Parathyroid adenoma (tissue), 2 donors: ENCODE data around the gene ABCC12.
"Not testable (repeated sequence)": the region's sequence is repeated elsewhere in the genome, so short reads cannot be mapped to it uniquely, and the experiment has no call there.

Experiments
- H2AFZ ChIP-seq: fragments of 300-600 bp; sonication (generic); one replicate; pipeline ENCODE4 v1.7.0; 2017; ENCODE audit warnings: antibody characterized with exemption, mild to moderate bottlenecking
- H3K27ac ChIP-seq: fragments of 300-600 bp; sonication (generic); one replicate; pipeline ENCODE4 v1.7.0; 2017
- H3K27me3 ChIP-seq: fragments of 300-600 bp; sonication (generic); one replicate; pipeline ENCODE4 v1.7.0; 2017; ENCODE audit warnings: low read length; ENCODE audit not compliant: control insufficient read depth, insufficient read depth
- H3K36me3 ChIP-seq: fragments of 300-600 bp; sonication (generic); one replicate; pipeline ENCODE4 v1.7.0; 2017; ENCODE audit warnings: low read length; ENCODE audit not compliant: control insufficient read depth, insufficient read depth
- H3K4me1 ChIP-seq: fragments of 300-600 bp; sonication (generic); one replicate; pipeline ENCODE4 v1.7.0; 2017; ENCODE audit warnings: control low read depth
- H3K4me2 ChIP-seq: fragments of 300-600 bp; sonication (generic); one replicate; pipeline ENCODE4 v1.7.0; 2017; ENCODE audit warnings: low read length
- H3K4me3 ChIP-seq: fragments of 300-600 bp; sonication (generic); one replicate; pipeline ENCODE4 v1.7.0; 2017; ENCODE audit warnings: low read depth, low read length
- H3K79me2 ChIP-seq: fragments of 300-600 bp; sonication (generic); one replicate; pipeline ENCODE4 v1.7.0; 2017; ENCODE audit warnings: control low read depth
- H3K9ac ChIP-seq: fragments of 300-600 bp; sonication (generic); one replicate; pipeline ENCODE4 v1.7.0; 2017; ENCODE audit warnings: mild to moderate bottlenecking
- H3K9me3 ChIP-seq: fragments of 300-600 bp; sonication (generic); one replicate; pipeline ENCODE4 v1.7.0; 2017; ENCODE audit warnings: low read length; ENCODE audit not compliant: control insufficient read depth
- CTCF ChIP-seq: fragments of 300-600 bp; sonication (generic); IDR thresholded peaks from one replicate; pipeline ENCODE4 v1.7.0; 2017; ENCODE audit warnings: antibody characterized with exemption, mild to moderate bottlenecking
- donor health status: primary hyperparathyroidism.

Gene ABCC12

GRCh38 chr16:48176635-48177408 lies 21.0 kb upstream of the ABCC12 start:
- no peak overlapping the region for H3K4me3 ChIP-seq
- no peaks in the 10 kb centered on the region for H3K4me1 ChIP-seq
- no peak overlapping the region for H2AFZ ChIP-seq
- H3K9me3 ChIP-seq, result no peaks in the 10 kb centered on the region
- no peaks in the 10 kb centered on the region for H3K27me3 ChIP-seq
- no peaks in the 10 kb centered on the region for H3K36me3 ChIP-seq
- no peaks in the 10 kb centered on the region for H3K79me2 ChIP-seq
- no peak overlapping the region for H3K27ac ChIP-seq
- no peak overlapping the region for H3K4me2 ChIP-seq
- TF ChIP-seq CTCF, result no peak
- H3K9ac ChIP-seq, result no peak overlapping the region

DNA sequence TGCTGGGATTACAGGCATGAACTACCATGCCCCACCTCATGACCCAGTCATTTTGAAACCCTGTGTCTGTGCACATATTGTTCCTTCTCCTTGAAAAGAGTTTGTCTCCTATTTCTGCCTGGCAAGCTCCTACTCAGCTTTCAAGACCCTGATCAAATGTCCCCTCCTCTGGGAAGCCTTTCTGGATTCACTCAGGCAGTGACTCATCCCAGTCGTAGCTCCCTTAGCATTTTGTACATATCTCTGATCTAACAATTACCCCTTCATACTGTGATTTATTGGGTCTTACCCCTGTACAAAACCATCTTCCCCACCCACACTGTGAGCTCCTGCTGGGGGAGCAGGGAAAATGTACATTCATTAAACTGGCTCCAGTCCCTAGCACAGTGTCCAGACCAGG lies 18.1 kb upstream of the ABCC12 start:
- Histone ChIP-seq H2AFZ (no peak overlapping the region), H3K27me3 (no peaks in the 10 kb centered on the region), H3K36me3 (no peaks in the 10 kb centered on the region), H3K4me1 (no peaks in the 10 kb centered on the region), H3K4me3 (no peak overlapping the region), H3K4me2 (no peak overlapping the region), H3K79me2 (no peaks in the 10 kb centered on the region), H3K9me3 (no peaks in the 10 kb centered on the region), H3K9ac (no peak overlapping the region), H3K27ac (no peak overlapping the region)
- no peak for TF ChIP-seq CTCF

DNA sequence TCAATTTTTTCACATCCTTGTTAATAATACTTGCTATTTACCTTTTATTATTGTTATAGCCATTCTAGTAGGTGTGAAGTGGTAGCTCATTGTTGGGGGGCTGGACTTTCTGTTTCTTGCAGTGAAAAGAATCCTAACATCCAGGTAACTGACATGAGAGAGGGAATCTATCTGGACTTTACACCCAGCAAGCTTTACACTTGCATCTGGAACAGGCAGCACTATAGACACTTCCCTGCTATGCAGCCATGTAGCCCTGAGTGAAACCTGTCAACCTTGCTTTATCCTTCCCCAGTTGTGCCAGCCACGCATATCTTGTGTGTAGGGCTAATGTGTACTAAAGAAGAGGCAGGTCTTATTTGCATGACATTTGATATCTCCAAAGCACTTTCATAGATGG lies 16.9 kb upstream of the ABCC12 start:
- H3K36me3 ChIP-seq, result no peaks in the 10 kb centered on the region
- no peak overlapping the region for H3K4me2 ChIP-seq
- H3K9me3 ChIP-seq, result no peaks in the 10 kb centered on the region
- no peak overlapping the region for H3K27ac ChIP-seq
- H3K27me3 ChIP-seq, result no peaks in the 10 kb centered on the region
- TF ChIP-seq CTCF, result no peak
- H3K4me3 ChIP-seq, result no peak overlapping the region
- H2AFZ ChIP-seq, result no peak overlapping the region
- H3K79me2 ChIP-seq, result no peaks in the 10 kb centered on the region
- H3K9ac ChIP-seq, result no peak overlapping the region
- no peaks in the 10 kb centered on the region for H3K4me1 ChIP-seq

DNA sequence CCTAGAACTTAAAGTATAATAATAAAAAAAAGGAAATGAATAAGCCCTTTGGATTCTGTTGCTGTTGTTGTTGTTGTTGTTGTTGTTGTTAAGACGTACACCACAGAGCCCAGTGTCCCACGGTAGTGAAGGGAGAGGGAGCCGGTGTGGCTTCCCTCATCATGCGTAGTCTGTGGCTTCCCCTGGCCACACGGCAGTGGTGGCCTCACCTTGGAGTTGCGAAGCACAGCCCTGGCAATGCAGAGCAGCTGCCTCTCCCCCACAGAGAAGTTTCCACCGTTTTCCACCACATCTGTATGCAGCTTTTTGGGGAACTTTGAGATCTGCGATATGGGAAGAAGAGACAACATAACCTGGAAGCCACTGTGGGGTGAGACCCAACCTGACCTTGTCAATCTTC lies 14.1 kb upstream of the ABCC12 start:
- no peaks in the 10 kb centered on the region for H3K27me3 ChIP-seq
- TF ChIP-seq CTCF, result no peak
- no peak overlapping the region for H3K4me3 ChIP-seq
- H3K27ac ChIP-seq, result no peak overlapping the region
- no peaks in the 10 kb centered on the region for H3K36me3 ChIP-seq
- H2AFZ ChIP-seq, result no peak overlapping the region
- H3K9me3 ChIP-seq, result no peaks in the 10 kb centered on the region
- no peaks in the 10 kb centered on the region for H3K79me2 ChIP-seq
- H3K9ac ChIP-seq, result no peak overlapping the region
- H3K4me1 ChIP-seq, result no peaks in the 10 kb centered on the region
- no peak overlapping the region for H3K4me2 ChIP-seq

DNA sequence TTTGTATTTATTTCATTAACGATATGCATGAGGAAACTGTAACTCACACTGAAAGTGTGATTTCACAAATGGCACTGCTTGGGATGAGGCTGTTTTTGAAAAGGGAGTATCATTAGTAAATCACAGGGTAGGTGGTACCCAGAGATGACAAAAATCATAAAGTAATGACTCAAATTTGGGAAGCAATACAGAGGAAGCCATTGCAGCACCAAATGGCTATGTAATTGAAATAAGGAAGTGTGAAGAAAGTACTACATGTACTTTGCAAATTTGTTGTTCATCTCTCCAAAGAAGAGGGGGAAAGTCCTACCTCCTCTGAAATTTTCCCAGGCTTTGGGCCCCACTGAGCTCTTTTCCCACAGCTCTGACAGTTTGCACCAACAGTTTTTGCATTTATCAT lies 12.3 kb upstream of the ABCC12 start:
- H3K36me3 ChIP-seq, result no peaks in the 10 kb centered on the region
- H3K4me1 ChIP-seq, result no peaks in the 10 kb centered on the region
- no peaks in the 10 kb centered on the region for H3K27me3 ChIP-seq
- H3K27ac ChIP-seq, result no peak overlapping the region
- no peak overlapping the region for H3K9ac ChIP-seq
- H3K4me2 ChIP-seq, result no peak overlapping the region
- no peak for TF ChIP-seq CTCF
- H3K9me3 ChIP-seq, result no peaks in the 10 kb centered on the region
- no peak overlapping the region for H2AFZ ChIP-seq
- H3K79me2 ChIP-seq, result no peaks in the 10 kb centered on the region
- no peak overlapping the region for H3K4me3 ChIP-seq

DNA sequence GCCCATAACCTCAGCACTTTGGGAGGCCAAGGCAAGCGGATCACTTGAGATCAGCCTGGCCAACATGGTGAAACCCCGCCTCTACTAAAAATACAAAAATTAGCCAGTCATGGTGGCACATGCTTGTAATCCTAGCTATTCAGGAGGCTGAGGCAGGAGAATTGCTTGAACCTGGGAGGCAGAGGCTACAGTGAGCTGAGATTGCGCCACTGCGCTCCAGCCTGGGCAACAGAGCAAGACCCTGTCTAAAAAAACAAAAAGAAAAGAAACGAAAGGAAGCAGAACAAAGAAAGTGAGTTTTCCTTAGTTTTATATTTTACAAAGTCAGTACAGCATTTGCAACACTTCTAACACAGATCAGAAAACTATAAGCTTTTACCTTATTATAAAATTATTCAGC lies 10.8 kb upstream of the ABCC12 start:
- H3K4me2 ChIP-seq, H3K4me1 ChIP-seq, H3K4me3 ChIP-seq, H3K27ac ChIP-seq, H3K36me3 ChIP-seq, H3K79me2 ChIP-seq, H3K27me3 ChIP-seq, H3K9ac ChIP-seq, H3K9me3 ChIP-seq, H2AFZ ChIP-seq: not testable (repeated sequence)
